ENCODE measurements around the gene KIAA0930.
"Not testable (repeated sequence)": the region's sequence is repeated elsewhere in the genome, so short reads cannot be mapped to it uniquely, and the experiment has no call there.

The KIAA0930 gene

GRCh38 chr22:45202333-45203149, 38.2 kb downstream of the KIAA0930 start:
- DNase-seq (ENCODE audit: low read depth in 2 of 2, low spot score in 1 of 2), result no peak

DNA sequence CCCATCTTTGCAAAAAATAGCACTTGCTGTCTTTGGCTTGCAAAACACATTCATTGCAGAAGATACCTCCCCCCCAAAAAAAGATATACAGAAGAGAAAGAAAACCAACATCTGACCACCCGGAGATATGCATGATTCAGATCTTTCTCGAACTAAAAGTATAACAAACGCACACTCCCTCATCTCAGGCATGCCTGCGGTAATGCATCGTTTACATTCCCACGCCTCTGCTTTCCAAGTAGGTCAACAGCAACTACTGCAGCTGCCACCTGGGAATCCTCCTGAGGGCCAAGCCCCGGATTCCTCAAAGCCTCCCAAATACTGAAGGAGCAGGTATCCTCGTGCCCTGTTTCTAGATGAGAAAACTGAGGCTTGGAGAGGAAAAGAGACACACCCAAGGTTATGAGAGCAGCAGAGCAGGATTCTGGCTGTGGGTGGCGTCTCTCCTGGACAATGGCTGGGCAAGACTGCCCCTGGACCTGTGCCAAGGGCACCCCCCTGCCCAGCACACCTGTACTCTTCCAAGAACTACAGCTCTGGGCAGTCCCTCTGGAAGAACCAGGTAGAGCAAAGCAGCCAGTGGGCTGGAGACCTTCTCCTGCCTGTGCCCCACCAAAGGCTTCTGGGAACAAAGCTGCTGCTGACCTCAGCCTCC, 38.9 kb downstream of the KIAA0930 start:
- no peak for DNase-seq (ENCODE audit: low read depth in 2 of 2, low spot score in 1 of 2)

DNA sequence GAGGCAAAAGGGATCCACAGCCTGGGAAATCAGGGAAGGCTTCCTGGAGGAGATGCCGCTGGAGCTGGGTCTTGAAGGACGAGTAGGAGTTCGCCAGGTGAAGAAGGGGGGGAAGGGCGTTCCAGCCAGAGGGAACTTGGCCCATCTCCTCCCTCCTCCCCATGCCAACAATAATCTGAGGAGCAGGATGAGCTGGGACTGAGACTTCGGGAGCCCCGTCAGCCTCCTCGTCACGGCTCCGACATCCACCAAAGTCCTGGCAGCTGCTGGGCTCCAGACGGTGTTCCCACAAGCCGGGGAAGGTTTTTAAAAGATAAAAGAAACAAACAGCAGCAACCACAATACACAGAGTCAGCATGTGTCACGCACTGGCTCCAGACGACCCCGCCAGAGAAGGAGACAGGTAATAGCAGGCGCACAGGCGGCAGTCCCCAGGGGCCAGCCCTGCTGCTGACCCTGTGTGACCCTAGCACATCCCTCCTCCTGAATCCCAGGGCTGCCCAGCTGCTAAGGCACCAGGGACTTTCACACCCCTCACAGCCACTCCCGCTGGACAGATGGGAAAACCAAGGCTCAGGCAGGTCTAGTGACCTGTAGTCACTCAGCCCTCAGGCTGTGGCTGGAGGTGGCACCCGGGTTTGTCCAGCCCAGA, 39.7 kb downstream of the KIAA0930 start:
- DNase-seq (ENCODE audit: low read depth in 2 of 2, low spot score in 1 of 2), result no peak

- DNase-seq (ENCODE audit: low read depth in 2 of 2, low spot score in 1 of 2), result no peak
Observed at GRCh38 chr22:45200230-45200629, 40.5 kb downstream of the KIAA0930 start.

DNA sequence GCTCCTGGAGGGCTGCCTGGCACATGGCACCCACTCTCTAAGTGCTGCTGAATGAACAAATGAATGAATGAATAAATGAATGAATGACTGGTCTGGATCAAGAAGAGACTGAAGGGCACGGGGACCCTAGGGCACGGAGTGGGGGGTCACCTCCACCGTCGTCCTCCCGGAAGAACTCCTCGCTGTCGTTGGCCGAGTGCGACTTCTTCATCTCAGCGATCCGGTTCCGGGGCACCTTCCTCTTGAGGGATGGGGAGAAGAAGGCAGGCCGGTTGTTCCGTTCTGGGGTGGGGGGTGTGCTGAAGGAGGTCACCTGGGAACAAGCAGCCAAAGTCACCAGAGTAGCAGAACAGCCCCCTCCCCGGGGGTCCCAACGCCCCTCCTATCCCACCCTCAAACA, 41.0 kb downstream of the KIAA0930 start:
- no peak for DNase-seq (ENCODE audit: low read depth in 2 of 2, low spot score in 1 of 2)

GRCh38 chr22:45198463-45198795, 42.3 kb downstream of the KIAA0930 start:
- no peak for DNase-seq (ENCODE audit: low read depth in 2 of 2, low spot score in 1 of 2)

GRCh38 chr22:45197606-45198462, 42.9 kb downstream of the KIAA0930 start:
- DNase-seq (ENCODE audit: low read depth in 2 of 2, low spot score in 1 of 2), result no peak

DNA sequence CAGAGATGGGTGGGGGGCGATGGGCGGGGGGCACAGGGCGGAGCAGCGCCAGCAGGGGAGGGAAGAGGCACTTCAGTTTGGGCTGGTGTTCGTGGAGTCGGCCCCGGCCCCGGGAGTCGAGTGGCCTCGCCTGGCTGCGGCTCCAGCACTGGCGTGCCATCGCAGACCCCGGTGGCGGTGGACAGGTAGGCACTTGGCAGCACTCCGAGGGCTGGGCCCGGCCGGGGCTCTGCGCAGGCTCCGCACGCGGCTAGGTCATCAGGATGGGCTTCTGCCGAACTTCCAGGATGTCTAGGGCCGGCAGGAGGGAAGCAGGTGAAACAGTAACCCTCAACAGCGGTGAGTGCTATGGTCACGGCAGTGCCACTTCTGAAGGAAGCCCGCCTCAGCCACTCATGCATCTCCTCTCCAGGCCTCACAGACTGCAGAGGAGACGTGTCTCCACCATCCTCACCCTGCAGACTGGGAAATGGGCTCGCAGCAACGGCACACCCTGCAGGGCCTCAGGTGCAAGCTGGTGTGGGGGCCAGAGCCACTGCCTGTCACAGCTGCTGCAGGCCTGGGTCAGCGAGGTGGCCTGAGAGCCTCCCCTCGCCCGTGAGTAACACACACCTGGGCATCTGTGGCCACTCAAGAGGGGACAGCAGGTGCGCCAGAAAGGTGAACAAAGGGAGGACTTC, 43.6 kb downstream of the KIAA0930 start:
- no peak for DNase-seq (ENCODE audit: low read depth in 2 of 2, low spot score in 1 of 2)

- DNase-seq (ENCODE audit: low read depth in 2 of 2, low spot score in 1 of 2), result no peak
Observed at GRCh38 chr22:45196308-45196707, 44.4 kb downstream of the KIAA0930 start.

- DNase-seq (ENCODE audit: low read depth in 2 of 2, low spot score in 1 of 2), result no peak
Observed at GRCh38 chr22:45195616-45196015, 45.1 kb downstream of the KIAA0930 start.

- DNase-seq (ENCODE audit: low read depth in 2 of 2, low spot score in 1 of 2), result no peak
Observed at GRCh38 chr22:45194686-45195085, 46.0 kb downstream of the KIAA0930 start.

GRCh38 chr22:45192701-45193187, 48.0 kb downstream of the KIAA0930 start:
- no peak for DNase-seq (ENCODE audit: low read depth in 2 of 2, low spot score in 1 of 2)

- not testable (repeated sequence) for DNase-seq (ENCODE audit: low read depth in 2 of 2, low spot score in 1 of 2)
Observed at GRCh38 chr22:45191746-45192145, 48.9 kb downstream of the KIAA0930 start.

GRCh38 chr22:45190202-45190872, 50.4 kb downstream of the KIAA0930 start:
- no peak for DNase-seq (ENCODE audit: low read depth in 2 of 2, low spot score in 1 of 2)

GRCh38 chr22:45188779-45189178, 51.9 kb downstream of the KIAA0930 start:
- DNase-seq (ENCODE audit: low read depth in 2 of 2, low spot score in 1 of 2), result no peak

DNA sequence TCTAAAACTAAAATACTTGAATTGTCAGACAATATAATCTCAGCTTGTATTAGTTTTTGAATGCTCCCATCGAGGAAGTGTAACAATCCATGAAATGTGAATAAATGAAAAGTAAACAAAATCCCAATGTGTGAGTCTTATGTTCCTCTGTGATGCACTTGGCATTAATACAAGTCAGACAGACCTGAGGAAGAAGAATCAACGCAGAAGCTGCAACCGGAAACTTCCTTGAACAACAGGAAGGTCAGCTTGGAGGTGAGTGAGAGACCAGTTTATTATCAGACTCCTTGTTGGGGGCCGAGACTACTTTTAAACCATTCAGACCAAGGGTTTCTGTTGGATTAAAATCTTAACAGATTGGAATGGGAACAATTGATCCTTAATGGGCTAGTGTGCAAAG, 52.8 kb downstream of the KIAA0930 start:
- DNase-seq (ENCODE audit: low read depth in 2 of 2, low spot score in 1 of 2), result no peak

DNA sequence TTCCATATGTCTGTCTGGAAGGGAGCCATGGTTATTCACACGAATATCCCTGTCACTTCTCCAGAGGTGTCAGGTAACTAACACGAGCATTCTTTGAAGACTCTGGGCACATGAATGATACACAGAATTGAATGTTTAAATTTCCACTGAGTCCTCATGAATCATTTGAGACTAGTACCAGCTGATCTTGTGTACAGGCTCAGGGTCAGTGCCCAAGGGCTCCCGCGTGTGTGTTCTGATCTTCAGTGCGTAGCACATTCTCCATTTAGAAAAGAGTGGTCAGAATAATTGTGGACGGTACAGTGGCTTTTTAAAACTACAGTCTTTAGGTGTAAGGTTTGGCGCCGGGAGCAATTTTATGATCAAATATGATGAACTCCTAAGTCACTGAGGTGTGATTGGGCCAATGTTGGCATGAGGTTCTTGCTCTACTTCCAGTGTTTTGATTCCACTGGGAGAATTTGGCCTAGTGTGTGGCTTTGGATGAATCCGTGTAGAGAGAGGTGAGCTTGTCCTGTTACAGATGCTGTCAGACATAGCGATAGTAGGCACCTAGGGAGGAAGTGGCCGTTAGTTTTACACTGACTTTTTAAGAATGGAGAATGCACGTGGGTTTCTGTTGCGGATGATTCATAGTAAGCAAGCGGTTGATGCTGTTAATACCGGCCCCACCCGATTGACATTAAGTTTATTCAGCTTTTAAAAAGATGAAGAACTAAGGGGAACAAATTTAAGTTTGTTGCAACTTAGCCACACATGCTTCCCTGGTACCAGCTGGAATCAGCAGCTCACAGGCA, 54.8 kb downstream of the KIAA0930 start:
- no peak for DNase-seq (ENCODE audit: low read depth in 2 of 2, low spot score in 1 of 2)

DNA sequence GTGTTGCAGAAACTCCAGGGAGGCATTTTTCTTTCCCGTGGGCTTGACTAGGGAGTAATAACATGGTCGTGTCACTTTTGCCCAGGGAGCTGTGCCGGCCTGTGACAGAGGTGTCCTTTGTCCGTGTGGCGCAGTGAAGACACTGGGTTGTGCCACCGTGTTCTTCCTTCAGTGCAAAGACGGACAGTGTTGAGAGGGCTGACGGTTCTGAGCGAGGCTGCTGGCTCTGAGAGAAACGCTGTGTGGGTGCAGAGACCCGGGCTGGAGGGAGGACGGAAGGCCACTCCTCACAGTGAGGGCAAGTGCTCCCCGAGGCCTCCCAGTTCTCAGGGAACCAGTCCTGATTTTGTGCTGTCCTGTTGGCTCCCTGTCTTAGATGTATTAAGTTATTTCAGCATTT, 56.7 kb downstream of the KIAA0930 start:
- DNase-seq (ENCODE audit: low read depth in 2 of 2, low spot score in 1 of 2), result no peak

DNA sequence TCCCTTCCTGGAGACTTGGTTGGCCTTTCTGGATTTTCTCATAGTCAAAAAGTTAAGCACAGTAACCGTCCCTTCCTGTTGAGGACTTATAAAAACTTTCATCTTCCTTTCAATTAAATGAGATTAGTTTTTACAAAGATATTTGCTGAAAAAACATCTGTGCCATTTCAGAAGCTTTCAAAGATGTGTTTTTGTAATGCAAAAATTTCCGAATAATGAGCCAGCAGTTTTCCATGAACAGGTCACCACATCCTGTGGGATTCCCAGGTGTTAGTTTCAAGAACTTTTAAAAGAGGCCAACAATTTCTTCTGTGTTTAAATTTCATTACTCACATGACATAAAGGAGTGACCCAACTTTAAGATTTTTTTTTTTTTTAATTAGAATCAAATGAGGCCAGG, 58.9 kb downstream of the KIAA0930 start:
- DNase-seq (ENCODE audit: low read depth in 2 of 2, low spot score in 1 of 2), result no peak

Data from stimulated activated CD8-positive, alpha-beta memory T cell treated with anti-CD3 and anti-CD28 coated beads, Interleukin-4, amount 100 ng/mL, for 4 hours (primary cell).